AG10803 (cell line): ENCODE data around the gene ASTN1.
A peak's percentile ranks its signal among the peaks of the same experiment; 100 is the strongest.

Source experiments
- DNase-seq: peaks from one replicate; pipeline ENCODE4 v3.0.0; 2010; ENCODE audit warnings: low read depth
- H3K4me3 ChIP-seq: 2 replicates; pipeline ENCODE4 v1.5.1; 2011; ENCODE audit warnings: mild to moderate bottlenecking, low read length, control low read depth
- CTCF ChIP-seq: conservative IDR thresholded peaks from 2 replicates; pipeline ENCODE4 v1.5.1; 2011; ENCODE audit warnings: mild to moderate bottlenecking, low read length, control low read depth, inconsistent platforms

The ASTN1 gene

GRCh38 chr1:176919386-176920378 is 244.8 kb downstream of the ASTN1 start:
- no peak overlapping the region for H3K4me3 ChIP-seq
- TF ChIP-seq CTCF, result no peak
- DNase-seq, result no peak

- TF ChIP-seq CTCF, result no peak
- no peak overlapping the region for H3K4me3 ChIP-seq
- no peak for DNase-seq
Measured at GRCh38 chr1:176905648-176906047, 258.9 kb downstream of the ASTN1 start.

- no peak overlapping the region for H3K4me3 ChIP-seq
- DNase-seq, result no peak
- TF ChIP-seq CTCF, result no peak
Measured at GRCh38 chr1:176904057-176904751, 260.3 kb downstream of the ASTN1 start.

- DNase-seq, result peak; percentile 2
- no peak for TF ChIP-seq CTCF
- no peak overlapping the region for H3K4me3 ChIP-seq
Measured at GRCh38 chr1:176903474-176903873, 261.0 kb downstream of the ASTN1 start.

- TF ChIP-seq CTCF, result no peak
- no peak overlapping the region for H3K4me3 ChIP-seq
- no peak for DNase-seq
Measured at GRCh38 chr1:176899321-176899720, 265.2 kb downstream of the ASTN1 start.

- peak; percentile 65 for DNase-seq
- TF ChIP-seq CTCF, result peak; percentile 88
Measured at GRCh38 chr1:176897350-176898236, 266.9 kb downstream of the ASTN1 start.

More at GRCh38 chr1:176897350-176898236, 266.9 kb downstream of the ASTN1 start:
- peak overlapping the region; percentile 14 for H3K4me3 ChIP-seq
